UCSD-AML1 (cell line): Measurements from ENCODE around the gene SLIT1.
A peak's percentile ranks its signal among the peaks of the same experiment; 100 is the strongest.
"Not testable (repeated sequence)": the region's sequence is repeated elsewhere in the genome, so short reads cannot be mapped to it uniquely, and the experiment has no call there.

Experiments used
- DNase-seq: peaks from one replicate; lab custom pipeline; 2025; ENCODE audit not compliant: unreplicated experiment; lab: John Stamatoyannopoulos, UW

Gene SLIT1

DNA sequence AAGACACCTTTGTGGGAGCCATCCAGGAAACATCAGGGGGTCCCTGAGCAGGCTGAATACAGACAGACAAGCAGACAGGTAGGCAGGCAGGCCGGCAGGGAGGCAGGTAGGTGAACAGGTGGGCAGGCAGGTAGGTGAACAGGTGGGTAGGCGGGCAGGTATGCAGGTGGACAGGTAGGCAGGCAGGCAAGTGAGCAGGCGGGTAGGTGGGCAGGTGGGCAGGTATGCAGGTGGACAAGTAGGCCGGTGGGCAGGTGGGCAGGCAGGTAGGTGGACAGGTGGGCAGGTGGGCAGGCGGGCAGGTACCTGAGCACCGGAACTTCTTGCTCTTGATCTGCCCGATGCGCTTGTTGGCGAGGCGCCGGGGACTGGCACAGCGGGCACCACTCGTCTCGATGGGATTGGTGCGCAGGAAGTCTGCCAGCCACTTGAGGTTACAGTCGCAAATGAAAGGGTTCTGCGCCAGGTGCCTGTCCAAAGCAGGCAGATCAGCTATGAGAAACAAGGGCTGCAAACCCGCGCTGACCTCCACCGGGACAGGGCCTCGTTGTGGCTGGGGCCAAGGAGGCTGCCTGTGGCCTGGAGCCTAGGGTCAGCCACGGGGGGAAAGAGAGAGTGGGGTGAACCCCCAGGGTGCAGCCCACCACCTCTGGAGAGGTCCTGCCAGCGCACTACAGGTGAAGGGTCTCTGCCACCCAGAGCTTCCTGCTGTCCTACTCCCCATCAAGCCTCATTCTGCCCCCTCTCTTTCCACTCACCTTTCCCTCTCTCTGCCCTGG lies 136.9 kb downstream of the SLIT1 start:
- DNase-seq = no peak

DNA sequence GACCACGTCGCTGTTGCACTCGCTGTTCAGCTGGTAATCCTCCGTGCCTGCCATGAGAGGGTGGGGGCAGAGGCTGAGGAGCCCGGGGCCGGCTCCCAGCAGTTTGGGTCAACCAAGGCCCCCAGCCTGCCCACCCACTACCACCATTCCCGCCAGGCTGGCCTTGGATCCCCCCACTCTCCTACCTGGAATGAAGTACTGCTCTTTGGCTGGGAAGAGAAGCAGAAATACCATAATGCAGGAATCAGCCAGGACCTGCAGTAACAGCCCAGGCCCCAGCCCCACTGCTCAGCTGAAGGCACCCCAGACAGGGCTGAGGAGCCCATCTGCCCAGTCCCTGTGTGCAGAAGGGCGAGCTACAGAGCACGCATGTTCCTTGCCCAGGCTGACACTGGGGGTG lies 138.0 kb downstream of the SLIT1 start:
- DNase-seq = no peak

DNA sequence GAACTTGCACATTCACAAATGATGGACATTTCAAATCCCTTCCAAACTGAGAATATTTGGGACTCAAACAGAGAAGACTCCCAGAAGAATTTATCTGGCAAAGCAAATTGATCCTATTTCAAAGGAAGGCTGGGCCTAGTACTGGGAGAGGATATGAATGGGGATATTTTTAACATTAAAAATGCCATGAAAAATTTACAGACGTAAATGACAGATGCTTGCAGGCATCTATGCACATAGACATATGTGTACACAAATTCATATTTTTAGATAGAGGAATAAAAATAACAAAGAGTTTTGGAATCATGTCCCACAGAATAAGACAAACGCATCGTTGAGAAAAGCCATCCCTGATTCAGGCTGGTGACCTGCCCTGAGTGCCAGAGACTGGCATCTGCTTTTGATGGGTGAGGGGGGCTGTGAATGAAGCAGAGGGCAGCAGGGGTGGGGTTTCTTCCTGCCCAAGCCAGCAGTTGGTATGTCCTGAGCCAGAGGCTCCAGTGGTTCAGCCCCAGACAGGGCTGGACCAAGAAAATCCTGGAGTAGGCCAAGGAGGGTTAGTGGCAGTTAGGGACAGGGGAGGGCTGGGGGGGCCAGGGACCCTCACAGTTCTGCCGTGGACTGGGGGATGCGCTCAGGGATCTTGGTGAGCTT lies 138.5 kb downstream of the SLIT1 start:
- no peak for DNase-seq

DNA sequence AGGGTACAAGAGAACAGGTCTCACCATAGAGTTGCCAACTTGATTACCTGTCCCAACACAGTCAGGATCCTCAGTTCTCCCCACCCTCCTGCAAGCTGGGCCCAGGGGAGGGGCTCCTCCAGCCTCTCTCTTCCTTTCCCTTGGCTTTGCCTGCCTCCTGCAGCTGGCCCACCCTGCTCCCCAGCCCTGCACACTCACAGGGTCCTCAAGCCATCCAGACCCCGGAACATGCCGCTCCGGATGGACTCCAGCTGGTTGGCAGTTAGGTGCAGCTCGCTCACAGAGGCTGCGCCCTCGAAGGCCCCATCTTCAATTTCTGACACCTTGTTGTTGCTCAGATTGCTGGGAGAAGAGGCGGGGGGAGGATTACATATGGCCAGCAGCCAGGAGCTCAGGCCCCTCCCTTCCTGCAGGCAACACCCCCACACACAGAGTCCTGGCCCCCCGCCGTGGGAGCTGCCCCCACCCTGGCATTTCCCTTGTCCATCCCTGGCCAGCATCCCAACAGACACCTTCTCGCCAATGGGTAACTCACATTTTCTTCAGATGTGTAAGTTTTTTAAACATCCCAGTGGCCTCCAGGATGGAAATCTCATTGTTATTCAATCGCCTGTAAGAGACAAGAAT lies 139.2 kb downstream of the SLIT1 start:
- no peak for DNase-seq

DNA sequence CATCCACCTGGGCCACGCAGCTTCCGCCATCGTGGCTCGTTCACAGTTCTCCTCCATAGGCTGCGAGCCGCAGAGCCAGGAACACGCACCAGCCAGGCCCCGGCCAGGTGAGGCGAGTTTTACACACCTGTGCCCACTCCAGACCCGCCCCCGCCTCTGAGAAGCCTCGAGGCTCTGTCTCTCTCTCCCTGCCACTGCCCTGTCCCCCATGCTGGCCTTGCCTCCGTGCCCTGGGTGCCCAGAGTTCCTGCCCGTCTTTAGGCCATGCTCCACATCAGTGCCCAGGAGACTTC lies 142.2 kb downstream of the SLIT1 start:
- DNase-seq = no peak

DNA sequence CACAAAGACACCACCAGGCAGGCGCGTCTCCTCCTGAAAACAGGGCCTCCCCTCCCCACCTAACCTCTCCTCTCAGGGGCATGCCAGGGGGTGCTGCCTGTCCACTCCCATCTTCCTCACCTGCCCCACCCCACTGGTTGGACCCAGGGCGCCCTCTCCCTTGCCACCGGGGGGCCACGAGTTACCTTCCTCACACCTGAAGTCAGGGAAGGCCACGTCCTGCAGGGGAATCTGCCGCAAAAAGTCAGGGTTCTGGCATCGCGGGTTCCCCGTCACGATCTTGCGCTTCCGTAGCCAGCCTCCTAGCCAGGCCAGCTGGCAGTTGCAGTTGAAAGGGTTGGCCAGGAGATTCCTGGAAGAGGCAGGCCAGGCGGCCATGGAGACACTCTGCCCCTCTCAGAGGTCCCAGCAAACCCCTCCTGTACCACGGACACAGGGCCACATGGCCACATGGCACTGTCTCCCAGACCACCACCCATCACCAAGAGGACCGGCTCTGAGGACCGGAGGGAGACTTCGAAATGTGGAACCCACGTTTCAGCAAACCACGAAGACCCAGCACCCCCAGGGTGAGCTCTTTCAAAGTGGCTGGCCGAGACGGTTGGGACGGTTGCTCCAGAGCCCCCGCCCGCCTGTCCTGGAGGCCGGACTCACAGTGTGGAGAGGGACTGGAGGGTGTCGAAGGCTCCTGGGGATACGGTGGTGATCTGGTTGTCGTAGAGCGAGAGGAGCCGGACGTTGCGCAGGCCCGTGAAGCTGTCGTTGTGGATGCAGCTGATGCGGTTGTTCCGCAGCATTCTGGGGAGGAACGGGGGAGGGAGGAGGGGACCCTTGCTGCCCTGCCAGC lies 142.8 kb downstream of the SLIT1 start:
- DNase-seq = no peak

DNA sequence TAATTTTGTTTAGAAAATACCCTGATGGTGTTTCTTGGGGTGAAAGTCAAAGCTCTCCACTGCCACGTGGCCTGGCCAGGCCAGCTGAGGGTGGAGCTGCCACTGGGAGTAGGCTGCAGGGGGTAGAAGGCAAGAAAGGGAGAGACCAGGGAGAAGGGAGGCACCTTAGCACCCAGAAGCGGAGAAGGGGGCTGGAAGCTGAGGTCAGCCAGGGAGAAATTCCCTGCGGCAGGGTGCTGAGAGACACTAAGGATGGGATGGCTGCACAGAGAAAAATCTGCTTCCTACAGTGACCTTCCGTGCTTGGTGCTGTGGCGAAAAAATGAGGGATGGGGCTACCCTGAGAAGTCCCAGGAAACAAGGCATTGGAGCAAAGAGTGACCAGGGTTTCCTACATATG lies 143.7 kb downstream of the SLIT1 start:
- DNase-seq = no peak

DNA sequence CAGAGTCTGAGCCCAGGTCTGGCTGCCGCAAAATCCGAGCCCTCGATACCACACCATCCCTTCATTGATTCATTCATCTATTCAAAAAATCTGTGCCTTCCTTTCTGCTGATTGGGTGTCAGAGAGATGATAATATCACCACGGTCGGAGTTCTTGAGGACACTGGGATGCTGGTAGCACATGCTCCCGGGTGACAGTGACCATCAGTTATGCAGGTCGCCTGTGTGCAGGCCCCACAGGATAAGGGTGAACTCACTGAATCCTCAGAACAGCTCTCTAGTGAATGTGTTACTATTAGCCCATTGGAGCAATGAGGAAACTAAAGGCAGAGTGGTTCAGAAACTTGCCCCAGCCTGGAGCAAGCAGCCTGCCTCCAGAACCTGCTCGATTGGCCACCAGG lies 145.1 kb downstream of the SLIT1 start:
- no peak for DNase-seq

DNA sequence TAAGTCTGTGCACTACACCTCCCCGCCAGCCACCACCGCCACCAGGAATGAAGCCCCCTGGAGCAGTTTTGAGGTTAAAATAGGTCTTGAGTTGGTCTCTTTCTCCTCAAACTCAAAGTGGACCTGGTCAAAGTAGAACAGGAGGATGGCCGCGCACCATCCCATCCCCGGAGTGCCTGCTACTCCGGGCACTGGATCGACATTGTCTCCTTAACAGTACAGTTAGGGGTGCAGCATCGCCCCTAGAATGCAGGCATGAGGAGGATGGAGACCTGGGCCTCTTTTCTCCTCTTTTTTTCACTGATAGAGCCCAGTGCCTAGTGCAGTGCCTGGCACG lies 145.5 kb downstream of the SLIT1 start:
- DNase-seq = no peak

DNA sequence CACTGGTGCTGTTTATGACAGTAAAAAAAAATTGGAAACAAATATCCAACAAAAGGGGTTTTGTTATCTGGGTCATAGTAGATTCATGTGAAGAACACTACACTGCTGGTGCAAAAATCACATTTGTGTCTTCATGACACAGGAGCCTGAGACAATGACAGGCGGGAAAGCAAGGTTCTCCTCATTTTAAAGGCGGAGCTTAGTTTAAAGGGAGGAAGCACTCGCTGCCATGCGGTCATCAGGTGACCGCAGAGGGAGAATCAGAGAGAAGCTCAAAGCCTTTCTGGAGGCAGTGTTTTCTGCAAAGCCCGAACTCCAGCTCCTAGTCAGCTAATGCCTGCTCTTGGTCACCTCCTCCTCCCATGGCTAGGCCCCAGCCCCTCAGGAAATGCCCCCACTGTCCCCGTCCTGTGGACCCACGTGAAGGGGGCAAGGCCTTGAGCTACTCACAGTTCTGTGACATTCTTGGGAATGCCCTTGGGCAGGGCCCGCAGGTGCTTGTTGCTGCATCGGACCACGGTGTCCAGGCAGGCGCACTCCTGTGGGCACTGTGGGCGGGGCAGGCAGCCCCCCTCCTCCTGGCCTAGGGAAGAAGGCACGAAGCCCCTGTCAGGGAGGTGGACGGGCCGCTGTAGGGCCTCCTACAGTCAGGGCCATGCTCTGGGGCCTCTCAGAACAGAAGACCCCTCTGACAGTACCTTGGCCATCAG lies 146.1 kb downstream of the SLIT1 start:
- no peak for DNase-seq

DNA sequence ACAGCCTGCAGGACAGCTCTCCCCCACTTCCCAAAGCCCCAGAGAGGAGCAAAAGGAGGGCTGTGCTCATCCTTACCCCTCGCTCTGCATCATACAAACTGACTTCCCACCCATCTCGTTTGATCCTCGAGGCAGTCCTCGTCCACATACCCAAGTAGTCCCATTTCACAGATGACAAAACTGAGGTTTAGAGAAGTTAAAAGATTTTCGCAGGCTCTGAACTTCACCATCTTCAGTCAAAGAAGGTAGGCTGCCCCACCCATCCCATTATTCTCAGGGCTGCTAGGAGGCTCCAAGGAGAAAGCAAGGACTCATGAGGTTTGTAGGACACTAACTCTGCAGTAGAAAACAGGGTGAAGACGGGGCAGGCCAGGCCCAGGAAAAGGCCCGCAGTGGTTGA lies 147.1 kb downstream of the SLIT1 start:
- DNase-seq = no peak

DNA sequence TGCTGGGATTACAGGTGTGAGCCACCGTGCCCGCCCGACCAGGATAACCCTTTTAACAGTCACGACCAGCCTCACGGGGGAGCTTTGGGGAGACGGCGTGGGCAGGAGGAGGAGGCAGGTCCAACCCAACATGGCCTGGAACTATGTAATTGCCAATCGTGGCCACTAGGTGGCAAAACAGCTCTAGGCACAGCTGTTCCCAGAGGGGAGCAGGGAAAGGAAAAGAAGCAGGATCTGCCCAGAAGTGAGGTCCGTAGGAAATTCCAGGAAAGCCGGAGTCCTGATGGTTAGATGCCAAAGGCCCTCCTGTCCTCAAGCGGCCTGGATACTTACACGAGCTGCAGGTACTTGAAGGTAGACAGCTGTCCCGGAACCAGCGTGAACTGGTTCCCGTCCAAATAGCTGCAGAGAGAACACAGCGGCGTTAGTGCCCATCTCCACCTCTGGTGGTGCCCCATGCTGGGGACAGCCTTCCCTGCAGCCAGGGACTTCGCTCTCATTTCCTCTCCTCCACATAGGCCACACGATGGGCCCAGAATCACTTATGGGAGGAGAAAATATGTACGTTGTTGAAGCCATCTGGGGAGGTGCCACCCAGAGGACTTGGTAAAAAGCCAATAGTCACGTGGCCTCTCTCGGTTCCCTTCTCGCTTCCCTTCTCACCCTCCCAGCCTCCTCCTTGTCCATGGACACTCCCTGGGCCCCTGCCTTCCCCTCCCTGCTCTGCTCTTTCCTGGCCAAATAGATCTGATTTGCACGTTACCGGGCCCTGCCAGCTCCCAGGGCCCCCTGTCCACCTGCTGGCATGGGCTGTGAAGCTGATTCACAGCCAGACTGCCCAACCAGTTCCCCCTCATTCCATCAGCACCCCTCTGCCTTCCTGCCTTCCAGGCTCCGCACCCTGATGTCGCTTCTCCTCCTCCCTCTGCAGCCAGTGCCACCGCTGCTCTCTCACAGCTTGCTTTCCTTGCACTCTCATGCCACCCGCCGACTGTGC lies 148.1 kb downstream of the SLIT1 start:
- peak; percentile 80 for DNase-seq

DNA sequence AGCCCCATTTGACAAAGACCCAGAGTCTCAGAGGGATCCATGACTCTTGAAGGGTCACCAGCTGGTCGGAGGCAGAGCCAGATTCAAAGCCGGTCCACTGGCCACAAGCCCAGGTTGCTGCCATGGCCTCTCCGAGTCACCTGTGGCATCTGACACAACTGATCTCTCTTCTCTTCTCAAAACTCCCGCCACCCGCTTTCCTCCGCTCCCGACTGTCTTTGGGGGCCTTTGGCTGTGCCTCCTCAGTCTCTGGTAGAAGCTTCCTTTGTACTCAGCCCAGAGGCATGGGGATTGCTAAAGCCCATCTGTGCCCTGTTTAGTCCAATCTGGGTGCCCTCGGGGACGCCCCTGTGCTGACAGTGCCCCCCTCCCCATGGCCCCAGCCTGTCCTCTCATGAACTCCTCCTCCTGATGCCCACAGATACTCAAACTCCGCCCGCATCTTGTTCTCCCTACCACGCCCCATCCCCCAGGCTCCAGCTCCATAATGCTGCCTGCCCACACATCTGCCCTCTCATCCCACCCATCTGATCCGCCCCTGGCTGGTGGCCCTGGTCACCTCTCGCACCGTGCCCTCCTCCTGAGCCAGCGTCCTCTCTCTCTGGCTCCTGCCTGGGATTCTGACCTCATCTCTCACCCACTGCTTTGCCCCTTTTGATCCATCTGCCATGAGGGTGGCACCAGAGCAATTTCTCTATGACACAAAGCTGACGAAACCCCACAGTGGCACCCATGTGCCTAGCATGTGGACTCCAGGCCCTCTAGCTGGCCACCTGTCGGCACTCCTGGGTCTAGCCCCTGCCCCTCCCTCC lies 150.6 kb downstream of the SLIT1 start:
- DNase-seq = no peak

DNA sequence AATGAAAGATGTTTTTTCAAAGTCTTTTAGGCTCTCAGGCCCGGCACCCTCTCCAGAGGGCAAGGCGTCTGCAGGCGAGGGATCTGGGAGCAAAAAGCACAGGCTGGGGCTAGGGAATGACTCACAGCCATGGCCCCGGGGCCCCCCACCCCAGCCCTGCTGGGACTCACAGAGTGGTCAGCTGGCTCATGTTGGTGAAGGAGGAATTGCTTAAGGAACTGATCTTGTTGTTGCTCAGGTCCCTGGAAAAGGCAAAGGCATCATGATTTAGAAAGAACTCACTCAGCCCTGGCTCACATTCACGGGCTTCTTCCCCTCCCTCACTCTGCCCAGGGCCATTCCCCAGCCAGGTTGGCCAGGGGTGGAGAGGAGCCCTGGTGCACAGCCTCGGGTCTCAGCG lies 151.5 kb downstream of the SLIT1 start:
- no peak for DNase-seq

DNA sequence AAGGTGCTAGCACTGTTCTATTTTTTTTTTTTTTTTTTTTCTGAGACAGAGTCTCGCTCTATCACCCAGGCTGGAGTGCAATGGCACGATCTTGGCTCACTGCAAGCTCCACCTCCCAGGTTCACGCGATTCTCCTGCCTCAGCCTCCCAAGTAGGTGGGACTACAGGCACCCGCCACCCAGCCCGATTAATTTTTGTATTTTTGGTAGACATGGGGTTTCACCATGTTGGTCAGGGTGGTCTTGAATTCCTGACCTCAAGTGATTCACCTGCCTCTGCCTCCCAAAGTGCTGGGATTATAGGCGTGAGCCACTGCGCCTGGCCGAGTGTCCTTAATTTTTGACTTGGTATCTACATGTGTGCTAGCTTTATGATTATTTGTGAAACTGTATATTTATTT lies 151.9 kb downstream of the SLIT1 start:
- not testable (repeated sequence) for DNase-seq

DNA sequence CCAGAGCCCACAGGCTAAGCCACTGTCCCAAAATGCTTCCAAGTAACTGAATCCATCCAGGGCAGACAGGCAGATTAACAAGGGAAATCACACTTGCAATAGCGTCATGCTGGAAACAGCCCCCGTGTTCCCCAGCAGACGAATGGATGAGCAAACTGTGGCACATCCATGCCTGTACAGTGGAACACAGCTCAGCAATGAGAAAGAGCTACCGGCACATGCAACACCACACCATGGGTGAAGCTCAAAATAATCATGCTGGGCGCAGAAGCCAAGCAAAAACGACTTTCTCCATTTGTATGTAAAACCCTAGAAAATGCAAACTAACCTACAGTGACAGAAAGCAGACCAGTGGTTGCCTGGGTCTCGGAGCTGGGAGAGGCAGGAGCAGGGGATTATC lies 153.1 kb downstream of the SLIT1 start:
- no peak for DNase-seq

DNA sequence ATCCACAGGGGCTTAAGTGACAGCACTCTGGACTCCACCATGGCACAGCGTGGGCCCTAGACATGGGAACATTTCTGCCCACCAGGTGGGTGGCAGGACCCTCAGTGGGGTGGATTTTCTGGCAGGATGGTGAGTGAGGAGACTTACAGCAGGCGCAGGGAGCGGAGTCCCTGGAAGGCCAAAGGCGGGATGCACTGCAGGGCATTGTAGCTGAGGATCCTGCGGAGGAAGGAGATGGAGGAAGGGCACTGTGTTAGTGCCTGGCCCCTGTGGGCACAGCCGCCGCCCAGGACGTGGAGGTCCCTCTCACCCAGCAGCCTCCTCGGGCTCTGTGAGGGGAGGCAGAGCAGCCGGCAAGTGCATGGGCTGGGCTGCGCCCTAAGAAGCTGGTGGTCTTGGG lies 154.3 kb downstream of the SLIT1 start:
- no peak for DNase-seq

DNA sequence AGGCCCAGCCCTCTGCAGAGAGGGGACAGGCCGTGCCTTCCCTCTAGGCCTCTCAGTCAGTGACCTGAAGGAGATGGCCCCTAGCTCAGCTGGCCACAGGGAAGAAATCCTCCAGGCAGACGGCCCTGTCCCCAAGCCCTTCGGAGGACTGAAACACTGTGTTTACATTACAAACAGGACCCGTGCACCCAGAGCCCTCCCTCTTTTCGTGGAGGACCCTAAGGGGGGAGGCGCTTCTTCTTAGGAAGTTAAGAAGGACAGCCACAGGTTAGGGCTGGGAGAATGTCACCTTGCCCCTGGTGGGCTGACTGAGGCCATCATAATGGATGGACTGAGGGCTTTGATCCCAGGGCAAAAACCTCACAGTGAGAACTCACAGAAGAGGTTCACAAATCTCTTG lies 154.9 kb downstream of the SLIT1 start:
- no peak for DNase-seq

DNA sequence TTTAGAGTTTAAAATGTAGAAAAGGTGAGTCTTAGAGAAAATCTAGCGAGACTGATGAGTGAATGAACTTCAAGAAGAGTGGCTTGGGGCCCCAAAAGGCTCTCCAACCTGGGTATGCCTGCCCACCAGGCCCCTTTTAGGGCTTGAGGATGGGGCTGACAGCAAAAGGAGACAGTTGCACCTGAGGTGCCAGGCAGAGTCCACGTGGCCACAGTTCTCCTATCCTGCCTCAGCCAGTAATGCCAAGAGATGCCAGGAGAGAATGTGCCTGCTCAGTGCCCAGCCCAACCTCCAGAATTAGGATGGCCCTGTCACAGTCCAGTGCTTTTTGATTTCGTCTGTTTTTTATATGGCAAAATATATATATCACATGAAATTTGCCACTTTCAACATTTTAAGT lies 156.5 kb downstream of the SLIT1 start:
- DNase-seq = no peak
